Neural cell (in vitro differentiated cells): ENCODE measurements around the gene UNC45A.

Experiments
- CTCF ChIP-seq: fragments of 450-650 bp; IDR thresholded peaks from 2 replicates; pipeline ENCODE4 v1.5.1; 2014; ENCODE audit warnings: antibody characterized with exemption, mild to moderate bottlenecking, moderate library complexity; ENCODE audit not compliant: poor library complexity, severe bottlenecking
- EP300 ChIP-seq: fragments of 450-650 bp; conservative IDR thresholded peaks from 2 replicates; pipeline ENCODE4 v1.6.1; 2014; ENCODE audit warnings: antibody characterized with exemption, mild to moderate bottlenecking, moderate library complexity; ENCODE audit not compliant: poor library complexity, severe bottlenecking
- POLR2AphosphoS5 ChIP-seq: IDR thresholded peaks from 2 replicates; pipeline ENCODE4 v1.6.1; 2012
- REST ChIP-seq: IDR thresholded peaks from 2 replicates; pipeline ENCODE4 v1.6.1; 2012; ENCODE audit warnings: borderline replicate concordance

- TF ChIP-seq CTCF: no peak
- TF ChIP-seq POLR2AphosphoS5: no peak
- TF ChIP-seq EP300: no peak
- no peak for TF ChIP-seq REST
Measured at GRCh38 chr15:90905306-90906180, 29.5 kb upstream of the UNC45A start.
